Measurements from ENCODE around the gene PRX. TPM values are rescaled to one million over a fixed set of nuclear protein-coding genes. Genes with fewer than 3 reads are reported as not detected.
A peak's percentile ranks its signal among the peaks of the same experiment; 100 is the strongest.

Gene PRX
- polyA plus RNA-seq, 3 donors: 0.13 to 0.76 TPM; not detected in 1

DNA sequence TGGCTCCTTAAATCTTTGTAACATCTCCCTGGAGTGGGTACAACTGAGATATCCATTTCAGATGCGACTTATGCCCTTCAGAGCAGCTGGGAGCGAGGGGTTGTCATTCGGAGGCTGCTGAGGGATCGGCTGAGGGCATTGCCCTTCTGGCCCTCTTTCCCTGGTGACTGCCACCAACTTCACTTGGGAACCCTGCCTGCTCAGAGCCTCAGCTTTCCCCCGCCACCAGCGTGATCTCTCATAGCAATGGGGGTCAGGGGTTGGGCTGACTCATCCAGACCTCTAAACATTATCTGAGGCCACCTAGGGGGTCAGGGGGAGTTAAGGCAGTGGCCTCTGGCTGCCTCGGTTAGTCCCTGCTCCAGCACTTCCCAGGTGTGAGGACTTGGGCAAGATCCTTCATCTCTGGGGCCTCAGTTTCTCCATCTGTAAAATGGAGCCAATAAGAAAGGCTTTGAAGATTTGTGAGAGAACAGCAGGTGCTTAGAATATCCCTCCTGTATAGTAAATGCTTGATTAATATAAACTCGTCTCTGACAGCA, 1.1 kb downstream of the PRX start:
- Mint-ChIP-seq H3K4me1 (peaks cover 39% of the 10 kb centered on the region), H3K27me3 (ENCODE audit: low read depth in 3 of 3) (peaks cover 3 to 10% (median 9%) of the 10 kb centered on the region in 3 donors), H3K36me3 (no peaks in the 10 kb centered on the region), H3K9me3 (peaks cover 0 to 3% (median 0%) of the 10 kb centered on the region in 7 donors), H3K4me3 (no peak overlapping the region), H3K27ac (peak overlapping the region in 1 of 7 donors; percentile 3)
- WGBS (ENCODE audit: insufficient coverage): 90% methylated on average over 4 of the region's 8 CpGs
- Histone ChIP-seq H2AFZ (ENCODE audit: insufficient read depth, low read depth, low read length, poor library complexity, severe bottlenecking) (no peak overlapping the region), H3K4me3 (replicated peaks in 1 of 3; ENCODE audit: low read depth in 2 of 3, low read length in 3 of 3) (no peak overlapping the region), H3K4me1 (ENCODE audit: control insufficient read depth in 1 of 2, insufficient read depth in 2 of 2, low read length in 2 of 2) (peaks cover 31 to 33% of the 10 kb centered on the region in 2 donors), H3K9ac (ENCODE audit: insufficient read depth, low read length, poor library complexity, severe bottlenecking) (no peak overlapping the region), H3K36me3 (replicated peaks in 1 of 2; ENCODE audit: control insufficient read depth in 1 of 2, insufficient read depth in 2 of 2, low read length in 2 of 2) (no peaks in the 10 kb centered on the region), H3K27me3 (ENCODE audit: control insufficient read depth in 2 of 2, insufficient read depth in 2 of 2, low read length in 2 of 2) (no peaks in the 10 kb centered on the region), H3K9me3 (replicated peaks in 1 of 2; ENCODE audit: control insufficient read depth in 1 of 2, insufficient read depth in 1 of 2, low read length in 2 of 2) (no peaks in the 10 kb centered on the region), H3K79me2 (ENCODE audit: insufficient read depth, low read length) (no peaks in the 10 kb centered on the region), H4K20me1 (ENCODE audit: insufficient read depth, low read length) (no peaks in the 10 kb centered on the region), H3K27ac (ENCODE audit: low read depth in 1 of 2, low read length in 2 of 2) (no peak overlapping the region), H3K4me2 (replicated peaks; ENCODE audit: extremely low read depth, low read length, poor library complexity, severe bottlenecking) (no peak overlapping the region)
- DNase-seq: no peak
- intact Hi-C loops (cut with micrococcal nuclease): no loop called here
- TF ChIP-seq, protein P1, sequence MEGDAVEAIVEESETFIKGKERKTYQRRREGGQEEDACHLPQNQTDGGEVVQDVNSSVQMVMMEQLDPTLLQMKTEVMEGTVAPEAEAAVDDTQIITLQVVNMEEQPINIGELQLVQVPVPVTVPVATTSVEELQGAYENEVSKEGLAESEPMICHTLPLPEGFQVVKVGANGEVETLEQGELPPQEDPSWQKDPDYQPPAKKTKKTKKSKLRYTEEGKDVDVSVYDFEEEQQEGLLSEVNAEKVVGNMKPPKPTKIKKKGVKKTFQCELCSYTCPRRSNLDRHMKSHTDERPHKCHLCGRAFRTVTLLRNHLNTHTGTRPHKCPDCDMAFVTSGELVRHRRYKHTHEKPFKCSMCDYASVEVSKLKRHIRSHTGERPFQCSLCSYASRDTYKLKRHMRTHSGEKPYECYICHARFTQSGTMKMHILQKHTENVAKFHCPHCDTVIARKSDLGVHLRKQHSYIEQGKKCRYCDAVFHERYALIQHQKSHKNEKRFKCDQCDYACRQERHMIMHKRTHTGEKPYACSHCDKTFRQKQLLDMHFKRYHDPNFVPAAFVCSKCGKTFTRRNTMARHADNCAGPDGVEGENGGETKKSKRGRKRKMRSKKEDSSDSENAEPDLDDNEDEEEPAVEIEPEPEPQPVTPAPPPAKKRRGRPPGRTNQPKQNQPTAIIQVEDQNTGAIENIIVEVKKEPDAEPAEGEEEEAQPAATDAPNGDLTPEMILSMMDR (IDR thresholded peaks at IDR 0.05): no peak

DNA sequence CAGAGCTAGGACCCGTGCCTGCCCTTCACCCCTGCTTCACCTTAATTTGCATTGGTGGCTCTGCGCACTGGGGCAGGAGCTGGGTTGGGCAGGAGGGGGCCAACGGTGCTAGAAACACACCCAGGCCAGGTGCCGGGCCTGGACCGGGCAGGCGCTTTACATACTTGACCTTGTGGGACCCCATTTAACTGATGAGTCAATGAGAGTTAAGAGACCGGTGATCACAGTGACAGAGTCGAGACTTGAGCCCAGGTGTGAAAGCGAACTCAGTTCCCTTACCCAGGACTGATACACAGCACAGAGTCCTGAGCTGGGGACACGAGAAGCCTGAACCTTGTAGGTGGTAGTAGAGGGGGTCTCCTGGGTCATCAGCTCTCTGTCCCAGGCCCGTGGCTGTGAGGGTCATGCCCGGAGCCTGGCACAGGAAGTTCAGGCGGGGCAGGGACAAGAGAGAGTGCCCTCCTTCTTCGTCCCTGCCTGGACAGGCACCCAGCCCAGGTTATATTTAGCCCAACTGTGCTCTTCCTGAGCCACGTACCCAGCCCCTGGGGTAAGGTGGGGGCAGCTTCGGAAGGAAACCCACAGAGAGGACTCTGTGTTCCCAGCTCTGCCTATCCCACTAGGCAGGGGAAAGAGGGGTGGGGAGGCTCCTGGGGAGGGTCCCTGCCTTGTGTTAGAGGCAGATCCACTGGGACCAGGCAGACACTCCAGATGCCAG, 1.9 kb downstream of the PRX start:
- Mint-ChIP-seq H3K27ac (no peak overlapping the region), H3K36me3 (no peaks in the 10 kb centered on the region), H3K27me3 (ENCODE audit: low read depth in 3 of 3) (peaks cover 3 to 11% (median 8%) of the 10 kb centered on the region in 3 donors), H3K4me1 (peaks cover 31% of the 10 kb centered on the region), H3K9me3 (peaks cover 0 to 3% (median 0%) of the 10 kb centered on the region in 7 donors), H3K4me3 (no peak overlapping the region)
- H3K36me3 ChIP-seq (replicated peaks in 1 of 2; ENCODE audit: control insufficient read depth in 1 of 2, insufficient read depth in 2 of 2, low read length in 2 of 2): no peaks in the 10 kb centered on the region
- H3K4me2 ChIP-seq (replicated peaks; ENCODE audit: extremely low read depth, low read length, poor library complexity, severe bottlenecking): no peak overlapping the region
- H3K27me3 ChIP-seq (ENCODE audit: control insufficient read depth in 2 of 2, insufficient read depth in 2 of 2, low read length in 2 of 2): no peaks in the 10 kb centered on the region
- peaks cover 24 to 25% of the 10 kb centered on the region in 2 donors for H3K4me1 ChIP-seq (ENCODE audit: control insufficient read depth in 1 of 2, insufficient read depth in 2 of 2, low read length in 2 of 2)
- no peaks in the 10 kb centered on the region for H3K79me2 ChIP-seq (ENCODE audit: insufficient read depth, low read length)
- WGBS (ENCODE audit: insufficient coverage): 58% methylated on average over 8 of the region's 16 CpGs
- H4K20me1 ChIP-seq (ENCODE audit: insufficient read depth, low read length): no peaks in the 10 kb centered on the region
- H2AFZ ChIP-seq (ENCODE audit: insufficient read depth, low read depth, low read length, poor library complexity, severe bottlenecking): no peak overlapping the region
- no peak overlapping the region for H3K4me3 ChIP-seq (replicated peaks in 1 of 3; ENCODE audit: low read depth in 2 of 3, low read length in 3 of 3)
- DNase-seq: no peak
- TF ChIP-seq, protein P1 (IDR thresholded peaks at IDR 0.05): no peak
- peak overlapping the region; percentile 4 for H3K9ac ChIP-seq (ENCODE audit: insufficient read depth, low read length, poor library complexity, severe bottlenecking)
- intact Hi-C loops (cut with micrococcal nuclease): no loop called here
- no peaks in the 10 kb centered on the region for H3K9me3 ChIP-seq (replicated peaks in 1 of 2; ENCODE audit: control insufficient read depth in 1 of 2, insufficient read depth in 1 of 2, low read length in 2 of 2)
- H3K27ac ChIP-seq (ENCODE audit: low read depth in 1 of 2, low read length in 2 of 2): no peak overlapping the region
